GM12873 (cell line): ENCODE results near the gene DOCK2.

Source experiments
- CTCF ChIP-seq: IDR thresholded peaks from 2 replicates; pipeline ENCODE4 v1.5.1; 2012; ENCODE audit warnings: low read depth, mild to moderate bottlenecking, moderate library complexity, low read length, control low read depth; ENCODE audit not compliant: insufficient read depth; ENCODE audit errors: missing control alignments

The DOCK2 gene

GRCh38 chr5:169707686-169708085, 70.6 kb downstream of the DOCK2 start:
- TF ChIP-seq CTCF, result no peak

- no peak for TF ChIP-seq CTCF
Measured at GRCh38 chr5:169710675-169711074, 73.6 kb downstream of the DOCK2 start.

- TF ChIP-seq CTCF, result no peak
Measured at GRCh38 chr5:169711551-169712225, 74.6 kb downstream of the DOCK2 start.

- no peak for TF ChIP-seq CTCF
Measured at GRCh38 chr5:169712428-169712827, 75.4 kb downstream of the DOCK2 start.

- no peak for TF ChIP-seq CTCF
Measured at GRCh38 chr5:169716287-169716686, 79.2 kb downstream of the DOCK2 start.

GRCh38 chr5:169717288-169717687, 80.2 kb downstream of the DOCK2 start:
- TF ChIP-seq CTCF, result no peak

GRCh38 chr5:169719360-169720314, 82.6 kb downstream of the DOCK2 start:
- TF ChIP-seq CTCF, result no peak
